HepG2 (cell line): ENCODE measurements around the gene MBD3L3. TPM values are rescaled to one million over a fixed set of nuclear protein-coding genes. Genes with fewer than 3 reads are reported as not detected.

Experiments used
- ATAC-seq: fragments of 200-7000 bp; cut with Tn5 transposase; 3 replicates; pipeline ENCODE4 v1.9.1; 2020; ENCODE audit warnings: mild to moderate bottlenecking, moderate library complexity
- BruUV-seq: library from RNA; stranded (reverse); fragments of 400-500 nt; replicated peaks from 2 replicates; lab custom pipeline; 2021; lab: Mats Ljungman, UMichigan
- CTCF ChIA-PET: fragments of 300-600 bp; formaldehyde crosslinking; extraction: SDS; loops from one replicate; lab custom pipeline; 2021; ENCODE audit warnings: low total read pairs, inconsistent platforms, low intra/inter-chr PET ratio; lab: Yijun Ruan, JAX
- POLR2A ChIA-PET: fragments of 350-600 bp; sonication (Branson Sonifier 250); formaldehyde crosslinking; loops from one replicate; lab custom pipeline; 2020; ENCODE audit warnings: antibody characterized with exemption, inconsistent platforms; lab: Yijun Ruan, JAX
- DNase-seq: peaks from one replicate; pipeline ENCODE4 v3.0.0-alpha.2; 2015; ENCODE audit warnings: low spot score
- FAIRE-seq: peaks from 3 replicates; lab custom pipeline; 2011; peaks lifted over from hg19 to GRCh38; lab: Jason Lieb, UNC
- H2AFZ ChIP-seq: one replicate; pipeline ENCODE4 v1.6.1; 2011; ENCODE audit warnings: low read length, inconsistent platforms
- H3K27ac ChIP-seq: fragments of 300-600 bp; 3 replicates; pipeline ENCODE4 v1.8.0; 2011; ENCODE audit warnings: mixed run types, mild to moderate bottlenecking, mixed read lengths, low read length, inconsistent platforms; ENCODE audit not compliant: insufficient read depth; ENCODE audit errors: extremely low read length
- H3K27me3 ChIP-seq, 2 experiments: fragments of 200-600 bp in 1 of 2; 2 replicates in 1 of 2; 3 replicates in 1 of 2; pipeline versions ENCODE4 v1.6.0 to v1.8.0; 2011; ENCODE audit warnings: low read length in 2 of 2, mild to moderate bottlenecking in 2 of 2, moderate library complexity in 2 of 2, inconsistent platforms in 1 of 2; ENCODE audit not compliant: insufficient read depth in 2 of 2, control insufficient read depth in 1 of 2
- H3K36me3 ChIP-seq, 2 experiments: fragments of 200-600 bp in 1 of 2; replicated peaks in 1 of 2; 2 replicates in 1 of 2; 3 replicates in 1 of 2; pipeline versions ENCODE4 v1.5.1 to v1.8.0; 2011; ENCODE audit warnings: low read length in 2 of 2, inconsistent platforms in 1 of 2; ENCODE audit not compliant: insufficient read depth in 2 of 2, control insufficient read depth in 1 of 2
- H3K4me1 ChIP-seq: 2 replicates; pipeline ENCODE4 v1.5.1; 2012; ENCODE audit warnings: low read length, inconsistent platforms; ENCODE audit not compliant: insufficient read depth
- H3K4me2 ChIP-seq: 2 replicates; pipeline ENCODE4 v1.6.0; 2011; ENCODE audit warnings: low read depth, low read length, inconsistent platforms
- H3K4me3 ChIP-seq, 3 experiments: fragments of 200-600 bp in 1 of 3; sonication (generic), shearing (Covaris generic) in 1 of 3; replicated peaks in 1 of 3; 2 replicates each; pipeline ENCODE4 v1.5.1; 2011 to 2016; ENCODE audit warnings: low read length in 3 of 3, inconsistent platforms in 2 of 3, low read depth in 2 of 3, mild to moderate bottlenecking in 2 of 3, control low read depth in 1 of 3, mixed read lengths in 1 of 3; ENCODE audit not compliant: insufficient read depth in 1 of 3
- H3K79me2 ChIP-seq: one replicate; pipeline ENCODE4 v1.6.1; 2011; ENCODE audit warnings: low read length, inconsistent platforms; ENCODE audit not compliant: insufficient read depth
- H3K9ac ChIP-seq: 2 replicates; pipeline ENCODE4 v1.6.0; 2011; ENCODE audit warnings: mild to moderate bottlenecking, low read depth, low read length, inconsistent platforms; ENCODE audit not compliant: insufficient read depth
- H3K9me3 ChIP-seq: 2 replicates; pipeline ENCODE4 v1.5.1; 2012; ENCODE audit warnings: mild to moderate bottlenecking, low read length
- H4K20me1 ChIP-seq: 2 replicates; pipeline ENCODE4 v1.6.0; 2011; ENCODE audit warnings: inconsistent platforms, mild to moderate bottlenecking, low read length, moderate library complexity; ENCODE audit not compliant: insufficient read depth
- AGO2 ChIP-seq: fragments of 200-400 bp; formaldehyde crosslinking; optimal IDR thresholded peaks from 2 replicates; pipeline ENCODE3; 2017; ENCODE audit warnings: mild to moderate bottlenecking, low read depth, low read length, moderate library complexity
- NFKBIZ ChIP-seq: IDR thresholded peaks from 2 replicates; pipeline ENCODE4 v1.6.1; 2018; ENCODE audit warnings: missing genetic modification reagents, missing compliant biosample characterization
- NFRKB ChIP-seq: fragments of 450-650 bp; IDR thresholded peaks from 2 replicates; pipeline ENCODE4 v1.6.1; 2017
- NPAS2 ChIP-seq: sonication (generic); formaldehyde crosslinking; IDR thresholded peaks from 2 replicates; pipeline ENCODE4 v1.8.0; 2022; ENCODE audit warnings: mild to moderate bottlenecking, missing genetic modification reagents, borderline replicate concordance
- RBFOX2 ChIP-seq: fragments of 200-400 bp; formaldehyde crosslinking; IDR thresholded peaks from 2 replicates; pipeline ENCODE4 v1.6.1; 2017; ENCODE audit warnings: low read depth, mild to moderate bottlenecking, low read length
- SNAI1 ChIP-seq: sonication (generic); formaldehyde crosslinking; IDR thresholded peaks from 2 replicates; pipeline ENCODE4 v1.5.0; 2020; ENCODE audit warnings: mild to moderate bottlenecking, missing genetic modification reagents, borderline replicate concordance
- TOPORS ChIP-seq: sonication (generic); formaldehyde crosslinking; IDR thresholded peaks from 2 replicates; pipeline ENCODE4 v1.8.0; 2023; ENCODE audit warnings: mild to moderate bottlenecking, missing genetic modification reagents
- TRAFD1 ChIP-seq: sonication (generic); formaldehyde crosslinking; IDR thresholded peaks from 2 replicates; pipeline ENCODE4 v1.5.1; 2020; ENCODE audit warnings: missing genetic modification reagents, mild to moderate bottlenecking, borderline replicate concordance
- ZBED4 ChIP-seq: sonication (generic); formaldehyde crosslinking; IDR thresholded peaks from 2 replicates; pipeline ENCODE4 v1.4.0; 2020; ENCODE audit warnings: missing genetic modification reagents, borderline replicate concordance
- ZNF747 ChIP-seq: sonication (generic); formaldehyde crosslinking; IDR thresholded peaks from 2 replicates; pipeline ENCODE4 v1.8.1; 2023; ENCODE audit warnings: missing genetic modification reagents, mild to moderate bottlenecking, borderline replicate concordance
- WGBS: methylation state at CpG from one replicate; pipeline ENCODE4 v1.1.6; 2017; ENCODE audit warnings: low lambda C conversion rate; 5-methylcytosine and 5-hydroxymethylcytosine counted together
- in situ Hi-C: cut with HindIII; loops from 2 replicates; pipeline ENCODE4 v1.10.0; 2017; ENCODE audit warnings: low pct_unique_long_range_greater_than_20kb; ENCODE audit not compliant: extremely low pct_ligation_motif_present
- intact Hi-C: fragments of 100-400 bp; cut with micrococcal nuclease; formaldehyde crosslinking; loops from one replicate; pipeline ENCODE4 v1.10.0; 2022; ENCODE audit not compliant: unreplicated experiment
- polyA plus RNA-seq, 8 experiments: library from polyadenylated mRNA; depleted of rRNA in 3 of 8; stranded (reverse) in 7 of 8; unstranded in 1 of 8; fragments of >200 nt; fragmentation: Illumina TruSeq in 4 of 8; extraction: Trizol in 4 of 8; gene quantifications; 2 replicates each; pipeline versions ENCODE4 v1.2.1 to v1.2.3, GENCODE V29; 2011 to 2016; ENCODE audit warnings: low read depth in 4 of 8, missing spikeins in 1 of 8, mixed read lengths in 1 of 8; ENCODE audit not compliant: insufficient read depth in 1 of 8
- total RNA-seq, 5 experiments: library from RNA; depleted of rRNA; stranded (reverse); fragments of >200 nt; fragmentation: Illumina TruSeq; extraction: Trizol; gene quantifications; 2 replicates each; pipeline ENCODE4 v1.2.3, GENCODE V29; 2016; ENCODE audit warnings: low read depth in 1 of 5

MBD3L3 gene
- total and polyA plus RNA-seq, 2 of the 13 experiments (the other 11 are each of a cell fraction or from before 2014, with no cell fraction given), result not detected

GRCh38 chr19:7074705-7075282 is 16.3 kb upstream of the MBD3L3 start:
- in situ Hi-C loops, result no loop called here

GRCh38 chr19:7072541-7072940 is 14.1 kb upstream of the MBD3L3 start:
- peaks cover 14% of the 10 kb centered on the region for H3K4me1 ChIP-seq
- H3K27ac ChIP-seq, result no peak overlapping the region
- no peak overlapping the region for H3K9ac ChIP-seq
- H2AFZ ChIP-seq, result no peak overlapping the region
- no peak for DNase-seq
- peaks cover 11% of the 10 kb centered on the region for H3K79me2 ChIP-seq
- no TSS peak for BruUV-seq
- FAIRE-seq, result no peak
- H3K4me2 ChIP-seq, result no peak overlapping the region
- ChIA-PET CTCF (no interaction called here), POLR2A (no interaction called here)
- 95% methylated on average over 6 of the region's 6 CpGs for WGBS
- H3K9me3 ChIP-seq, result peaks cover 5% of the 10 kb centered on the region
- no peak for ATAC-seq
- intact Hi-C loops (no loop called here), in situ Hi-C loops (no loop called here)
- H4K20me1 ChIP-seq, result no peaks in the 10 kb centered on the region
- H3K36me3 ChIP-seq, result peaks cover 7 to 46% of the 10 kb centered on the region in 2 experiments
- H3K27me3 ChIP-seq, result no peaks in the 10 kb centered on the region; a peak in 1 of 5 replicates
- no peak overlapping the region for H3K4me3 ChIP-seq
- TF ChIP-seq ZBED4 (CRISPR knock-in tag) (no peak), NPAS2 (CRISPR knock-in tag) (no peak), NFKBIZ (no peak), TRAFD1 (CRISPR knock-in tag) (no peak), SNAI1 (no peak), NFRKB (no peak)

More at GRCh38 chr19:7074705-7075282, 16.3 kb upstream of the MBD3L3 start:
- intact Hi-C loops, result no loop called here
- H3K79me2 ChIP-seq, result peaks cover 11% of the 10 kb centered on the region
- DNase-seq, result no peak
- no peak for FAIRE-seq
- H3K27me3 ChIP-seq, result no peaks in the 10 kb centered on the region; a peak in 1 of 5 replicates
- H3K36me3 ChIP-seq, result peaks cover 13 to 66% of the 10 kb centered on the region in 2 experiments
- no peaks in the 10 kb centered on the region for H4K20me1 ChIP-seq
- ATAC-seq, result no peak
- no peak overlapping the region for H3K4me3 ChIP-seq
- no peak overlapping the region for H3K9ac ChIP-seq
- no peak overlapping the region for H2AFZ ChIP-seq
- 97% methylated on average over 24 of the region's 29 CpGs for WGBS
- POLR2A ChIA-PET, result no interaction called here
- H3K27ac ChIP-seq, result no peak overlapping the region
- no peak for TF ChIP-seq TOPORS (CRISPR knock-in tag)
- TF ChIP-seq AGO2, result peak; percentile 50
- no peak for TF ChIP-seq ZNF747
- TF ChIP-seq RBFOX2, result peak; percentile 58; the same call in 1 of the 2 replicates
- no TSS peak for BruUV-seq
- peaks cover 21% of the 10 kb centered on the region for H3K9me3 ChIP-seq
- no peak overlapping the region for H3K4me2 ChIP-seq
- peaks cover 8% of the 10 kb centered on the region for H3K4me1 ChIP-seq
- CTCF ChIA-PET, result no interaction called here
